HepG2 (cell line): ENCODE results near the gene VAPA. TPM values are rescaled to one million over a fixed set of nuclear protein-coding genes. Genes with fewer than 3 reads are reported as not detected.
"Not testable (repeated sequence)": the region's sequence is repeated elsewhere in the genome, so short reads cannot be mapped to it uniquely, and the experiment has no call there.

Experiments
- ATAC-seq: fragments of 200-7000 bp; cut with Tn5 transposase; 3 replicates; pipeline ENCODE4 v1.9.1; 2020; ENCODE audit warnings: mild to moderate bottlenecking, moderate library complexity
- BruUV-seq: library from RNA; stranded (reverse); fragments of 400-500 nt; replicated peaks from 2 replicates; lab custom pipeline; 2021; lab: Mats Ljungman, UMichigan
- CTCF ChIA-PET: fragments of 300-600 bp; formaldehyde crosslinking; extraction: SDS; loops from one replicate; lab custom pipeline; 2021; ENCODE audit warnings: low total read pairs, inconsistent platforms, low intra/inter-chr PET ratio; lab: Yijun Ruan, JAX
- POLR2A ChIA-PET: fragments of 350-600 bp; sonication (Branson Sonifier 250); formaldehyde crosslinking; loops from one replicate; lab custom pipeline; 2020; ENCODE audit warnings: antibody characterized with exemption, inconsistent platforms; lab: Yijun Ruan, JAX
- DNase-seq: peaks from one replicate; pipeline ENCODE4 v3.0.0-alpha.2; 2015; ENCODE audit warnings: low spot score
- FAIRE-seq: peaks from 3 replicates; lab custom pipeline; 2011; peaks lifted over from hg19 to GRCh38; lab: Jason Lieb, UNC
- H2AFZ ChIP-seq: one replicate; pipeline ENCODE4 v1.6.1; 2011; ENCODE audit warnings: low read length, inconsistent platforms
- H3K27ac ChIP-seq: fragments of 300-600 bp; 3 replicates; pipeline ENCODE4 v1.8.0; 2011; ENCODE audit warnings: mixed run types, mild to moderate bottlenecking, mixed read lengths, low read length, inconsistent platforms; ENCODE audit not compliant: insufficient read depth; ENCODE audit errors: extremely low read length
- H3K27me3 ChIP-seq, 2 experiments: fragments of 200-600 bp in 1 of 2; 2 replicates in 1 of 2; 3 replicates in 1 of 2; pipeline versions ENCODE4 v1.6.0 to v1.8.0; 2011; ENCODE audit warnings: low read length in 2 of 2, mild to moderate bottlenecking in 2 of 2, moderate library complexity in 2 of 2, inconsistent platforms in 1 of 2; ENCODE audit not compliant: insufficient read depth in 2 of 2, control insufficient read depth in 1 of 2
- H3K36me3 ChIP-seq, 2 experiments: fragments of 200-600 bp in 1 of 2; replicated peaks in 1 of 2; 2 replicates in 1 of 2; 3 replicates in 1 of 2; pipeline versions ENCODE4 v1.5.1 to v1.8.0; 2011; ENCODE audit warnings: low read length in 2 of 2, inconsistent platforms in 1 of 2; ENCODE audit not compliant: insufficient read depth in 2 of 2, control insufficient read depth in 1 of 2
- H3K4me1 ChIP-seq: 2 replicates; pipeline ENCODE4 v1.5.1; 2012; ENCODE audit warnings: low read length, inconsistent platforms; ENCODE audit not compliant: insufficient read depth
- H3K4me2 ChIP-seq: 2 replicates; pipeline ENCODE4 v1.6.0; 2011; ENCODE audit warnings: low read depth, low read length, inconsistent platforms
- H3K4me3 ChIP-seq, 3 experiments: fragments of 200-600 bp in 1 of 3; sonication (generic), shearing (Covaris generic) in 1 of 3; replicated peaks in 1 of 3; 2 replicates each; pipeline ENCODE4 v1.5.1; 2011 to 2016; ENCODE audit warnings: low read length in 3 of 3, inconsistent platforms in 2 of 3, low read depth in 2 of 3, mild to moderate bottlenecking in 2 of 3, control low read depth in 1 of 3, mixed read lengths in 1 of 3; ENCODE audit not compliant: insufficient read depth in 1 of 3
- H3K79me2 ChIP-seq: one replicate; pipeline ENCODE4 v1.6.1; 2011; ENCODE audit warnings: low read length, inconsistent platforms; ENCODE audit not compliant: insufficient read depth
- H3K9ac ChIP-seq: 2 replicates; pipeline ENCODE4 v1.6.0; 2011; ENCODE audit warnings: mild to moderate bottlenecking, low read depth, low read length, inconsistent platforms; ENCODE audit not compliant: insufficient read depth
- H3K9me3 ChIP-seq: 2 replicates; pipeline ENCODE4 v1.5.1; 2012; ENCODE audit warnings: mild to moderate bottlenecking, low read length
- H4K20me1 ChIP-seq: 2 replicates; pipeline ENCODE4 v1.6.0; 2011; ENCODE audit warnings: inconsistent platforms, mild to moderate bottlenecking, low read length, moderate library complexity; ENCODE audit not compliant: insufficient read depth
- CEBPZ ChIP-seq: IDR thresholded peaks from 2 replicates; pipeline ENCODE4 v1.6.1; 2012; ENCODE audit warnings: low read length, improper control_type of control experiment
- EEA1 ChIP-seq: sonication (generic); formaldehyde crosslinking; IDR thresholded peaks from 2 replicates; pipeline ENCODE4 v1.5.1; 2020; ENCODE audit warnings: mild to moderate bottlenecking, missing genetic modification reagents, borderline replicate concordance
- SSRP1 ChIP-seq: IDR thresholded peaks from 2 replicates; pipeline ENCODE4 v1.6.1; 2016; ENCODE audit warnings: control low read depth
- U2AF2 ChIP-seq: fragments of 200-400 bp; formaldehyde crosslinking; IDR thresholded peaks from 2 replicates; pipeline ENCODE4 v1.6.1; 2017; ENCODE audit warnings: low read depth, mild to moderate bottlenecking, low read length
- UBTF ChIP-seq: sonication (generic); formaldehyde crosslinking; IDR thresholded peaks from 2 replicates; pipeline ENCODE4 v1.4.0; 2020; ENCODE audit warnings: mild to moderate bottlenecking, missing genetic modification reagents
- ZBTB14 ChIP-seq: sonication (generic); formaldehyde crosslinking; IDR thresholded peaks from 2 replicates; pipeline ENCODE4 v1.4.0; 2020; ENCODE audit warnings: missing genetic modification reagents
- ZBTB37 ChIP-seq: sonication (generic); formaldehyde crosslinking; IDR thresholded peaks from 2 replicates; pipeline ENCODE4 v1.4.0; 2020; ENCODE audit warnings: mild to moderate bottlenecking, missing genetic modification reagents
- ZBTB7B ChIP-seq: sonication (generic); formaldehyde crosslinking; IDR thresholded peaks from 2 replicates; pipeline ENCODE4 v1.4.0; 2020; ENCODE audit warnings: missing genetic modification reagents
- ZNF816 ChIP-seq: sonication (generic); formaldehyde crosslinking; IDR thresholded peaks from 2 replicates; pipeline ENCODE4 v1.8.0; 2022; ENCODE audit warnings: missing genetic modification reagents, mild to moderate bottlenecking, borderline replicate concordance
- WGBS: methylation state at CpG from one replicate; pipeline ENCODE4 v1.1.6; 2017; ENCODE audit warnings: low lambda C conversion rate; 5-methylcytosine and 5-hydroxymethylcytosine counted together
- in situ Hi-C: cut with HindIII; loops from 2 replicates; pipeline ENCODE4 v1.10.0; 2017; ENCODE audit warnings: low pct_unique_long_range_greater_than_20kb; ENCODE audit not compliant: extremely low pct_ligation_motif_present
- intact Hi-C: fragments of 100-400 bp; cut with micrococcal nuclease; formaldehyde crosslinking; loops from one replicate; pipeline ENCODE4 v1.10.0; 2022; ENCODE audit not compliant: unreplicated experiment
- polyA plus RNA-seq, 8 experiments: library from polyadenylated mRNA; depleted of rRNA in 3 of 8; stranded (reverse) in 7 of 8; unstranded in 1 of 8; fragments of >200 nt; fragmentation: Illumina TruSeq in 4 of 8; extraction: Trizol in 4 of 8; gene quantifications; 2 replicates each; pipeline versions ENCODE4 v1.2.1 to v1.2.3, GENCODE V29; 2011 to 2016; ENCODE audit warnings: low read depth in 4 of 8, missing spikeins in 1 of 8, mixed read lengths in 1 of 8; ENCODE audit not compliant: insufficient read depth in 1 of 8
- total RNA-seq, 5 experiments: library from RNA; depleted of rRNA; stranded (reverse); fragments of >200 nt; fragmentation: Illumina TruSeq; extraction: Trizol; gene quantifications; 2 replicates each; pipeline ENCODE4 v1.2.3, GENCODE V29; 2016; ENCODE audit warnings: low read depth in 1 of 5

The VAPA gene
- total and polyA plus RNA-seq, 2 of the 13 experiments (the other 11 are each of a cell fraction or from before 2014, with no cell fraction given) = 167 to 294 TPM

- TF ChIP-seq SSRP1 (CRISPR knock-in tag) (no peak), CEBPZ (no peak), EEA1 (CRISPR knock-in tag) (no peak), ZBTB7B (no peak), UBTF (CRISPR knock-in tag) (no peak), U2AF2 (no peak), ZBTB14 (CRISPR knock-in tag) (no peak), ZNF816 (CRISPR knock-in tag) (no peak), ZBTB37 (CRISPR knock-in tag) (no peak)
Observed at GRCh38 chr18:9897129-9897528, 16.7 kb upstream of the VAPA start (continued).

GRCh38 chr18:9897787-9898291, 16.0 kb upstream of the VAPA start:
- H3K9ac ChIP-seq, H3K27ac ChIP-seq, H4K20me1 ChIP-seq, FAIRE-seq, H3K36me3 ChIP-seq, H3K27me3 ChIP-seq, H3K4me2 ChIP-seq, H2AFZ ChIP-seq, in situ Hi-C loops, ATAC-seq, H3K4me3 ChIP-seq, intact Hi-C loops, DNase-seq, BruUV-seq, CTCF ChIA-PET, H3K79me2 ChIP-seq, H3K9me3 ChIP-seq: not testable (repeated sequence)
- peaks cover 32% of the 10 kb centered on the region for H3K4me1 ChIP-seq
- POLR2A ChIA-PET = interaction anchor here (1.5 kb wide), 1 partner anchor 16 kb away, joined by 5 read pairs; the partner anchor contains the start of gene VAPA
- WGBS = 96% methylated on average over 10 of the region's 10 CpGs
